Activated CD8-positive, alpha-beta memory T cell treated with anti-CD3 and anti-CD28 coated beads, Interleukin-2, amount 50 U/mL, for 24 hours (primary cell): ENCODE measurements around the gene QSOX2.
A peak's percentile ranks its signal among the peaks of the same experiment; 100 is the strongest.

Source experiments
- DNase-seq: peaks from one replicate; pipeline ENCODE4 v3.0.0-alpha.2; 2020; ENCODE audit errors: extremely low read depth

Gene QSOX2

GRCh38 chr9:136245219-136246150, at the start of gene QSOX2:
Gene QSOX2 (minus strand): TSS chr9:136245812. CDS start chr9:136245803, 9 bp downstream.
- peak; percentile 49 for DNase-seq

GRCh38 chr9:136295055-136295454, 49.4 kb upstream of the QSOX2 start:
- DNase-seq: no peak

DNA sequence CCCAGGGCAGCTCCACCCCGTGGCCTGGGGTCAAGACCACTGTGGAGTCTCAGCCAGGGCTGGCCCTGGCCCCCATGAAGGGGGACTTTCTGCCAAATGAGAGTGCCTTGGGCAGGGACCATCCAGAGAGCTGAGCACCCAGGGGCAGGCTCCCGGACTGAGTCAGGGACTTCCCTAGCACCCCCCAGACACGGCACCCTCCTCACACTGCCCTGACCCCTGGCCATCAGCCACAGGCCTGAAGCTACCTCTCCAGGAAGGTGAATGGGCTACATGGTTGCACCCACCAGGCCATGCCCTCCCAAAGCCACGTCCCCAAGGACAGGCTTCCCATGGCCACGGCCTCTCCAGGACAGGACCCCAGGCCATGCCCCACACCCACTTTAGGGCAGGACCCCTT, 48.8 kb upstream of the QSOX2 start:
- no peak for DNase-seq

GRCh38 chr9:136293476-136294077, 48.0 kb upstream of the QSOX2 start:
- DNase-seq: no peak

GRCh38 chr9:136292591-136293448, 47.2 kb upstream of the QSOX2 start:
- no peak for DNase-seq

DNA sequence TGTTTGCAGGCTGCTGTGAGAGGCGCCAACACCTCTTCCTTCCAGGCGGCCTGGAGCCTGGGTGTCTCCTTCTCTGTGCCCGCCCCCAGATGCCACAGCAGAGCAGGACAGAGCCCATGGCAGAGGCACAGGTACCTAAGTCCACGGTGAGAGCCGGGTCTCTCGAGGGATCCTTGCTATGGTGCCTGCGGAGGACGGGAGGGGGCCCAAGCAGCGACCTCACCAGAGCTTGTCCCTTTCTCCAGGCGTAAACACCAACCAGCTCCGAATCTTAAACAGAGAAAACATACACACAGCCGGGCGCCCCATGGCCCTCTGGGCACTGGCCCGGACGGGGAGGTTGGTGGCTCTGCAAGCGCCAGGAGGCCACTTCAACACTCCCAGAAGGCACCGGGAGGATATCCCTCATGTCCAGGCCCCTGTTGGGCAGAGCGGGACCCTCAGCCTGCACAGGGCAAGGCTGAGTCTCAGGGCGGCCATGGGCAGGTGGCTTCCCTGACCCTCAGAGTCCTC, 46.5 kb upstream of the QSOX2 start:
- DNase-seq: no peak

- DNase-seq: no peak
Measured at GRCh38 chr9:136291306-136292025, 45.9 kb upstream of the QSOX2 start.

- DNase-seq: no peak
Measured at GRCh38 chr9:136290508-136291000, 44.9 kb upstream of the QSOX2 start.

DNA sequence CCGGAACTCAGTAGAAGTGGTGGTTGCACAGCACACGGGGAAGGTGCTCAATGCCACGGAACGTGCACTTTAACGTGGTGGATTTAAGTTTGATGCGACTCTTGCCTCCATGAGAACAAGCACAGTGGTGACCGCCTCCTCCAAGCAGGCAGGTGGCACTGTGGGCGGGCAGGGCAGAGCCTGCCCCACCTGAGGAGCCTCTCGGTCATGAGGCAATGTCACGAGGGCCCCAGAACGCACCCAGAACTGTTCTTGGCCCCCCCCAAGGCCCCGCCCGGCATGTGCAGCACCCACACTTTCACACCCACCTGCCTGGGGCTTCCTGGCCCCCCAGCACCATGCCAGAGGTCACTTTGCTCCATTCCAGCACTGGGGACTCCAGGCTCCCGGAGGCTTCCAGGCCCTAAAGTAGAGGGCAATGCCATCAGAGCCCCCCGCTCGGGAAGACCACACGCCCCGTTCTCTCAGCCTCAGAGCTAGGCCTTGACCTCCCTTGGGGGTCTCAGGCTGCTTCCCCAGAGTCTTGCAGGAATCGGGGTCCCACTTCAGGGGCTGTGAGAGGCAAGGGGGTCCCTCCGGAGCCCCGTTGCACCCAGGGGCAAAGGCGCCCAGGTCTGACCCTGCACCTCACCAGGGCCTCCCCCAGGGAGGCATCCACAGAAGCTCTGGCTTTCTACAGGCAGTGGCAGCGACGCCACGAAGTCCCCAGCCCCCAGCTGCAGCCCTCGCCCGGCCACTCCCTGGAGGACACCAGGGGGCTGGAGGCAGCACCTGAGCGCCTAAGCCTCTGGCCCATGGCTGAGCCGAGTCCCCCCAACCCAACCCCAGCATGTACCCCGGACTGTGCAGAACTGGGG, 44.3 kb upstream of the QSOX2 start:
- no peak for DNase-seq

- no peak for DNase-seq
Measured at GRCh38 chr9:136287960-136288753, 42.5 kb upstream of the QSOX2 start.

- no peak for DNase-seq
Measured at GRCh38 chr9:136286987-136287379, 41.4 kb upstream of the QSOX2 start.

DNA sequence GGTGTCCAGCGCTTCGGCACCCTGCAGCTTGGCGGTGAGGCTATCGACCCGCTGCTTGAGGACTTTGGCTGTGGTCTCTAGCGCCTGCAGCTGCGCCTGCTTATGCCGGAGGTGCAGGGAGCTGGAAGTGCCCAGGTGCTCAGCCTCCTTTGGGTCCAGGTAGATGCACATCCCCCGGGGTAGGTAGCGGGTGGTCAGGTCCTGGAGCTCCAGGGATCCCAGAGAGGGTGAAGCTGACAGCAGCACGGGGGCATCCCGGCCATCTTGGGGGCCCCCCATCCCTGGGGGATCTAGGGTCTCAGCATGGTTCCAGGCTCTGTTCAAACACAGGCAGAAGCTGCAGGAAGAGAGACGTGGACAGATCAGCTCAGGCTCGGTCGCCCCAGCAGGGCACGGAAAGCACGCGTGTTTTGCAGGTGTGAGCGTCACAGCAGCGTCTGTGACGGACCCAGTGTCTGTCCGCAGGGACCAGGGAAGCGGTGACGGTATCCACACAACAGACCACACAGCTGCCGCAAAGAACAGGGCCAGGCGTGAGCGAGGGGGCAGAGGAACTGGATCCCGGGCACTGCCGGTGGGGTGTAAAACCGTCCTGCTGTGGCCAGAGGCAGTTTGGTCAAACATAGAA, 40.9 kb upstream of the QSOX2 start:
- no peak for DNase-seq

- no peak for DNase-seq
Measured at GRCh38 chr9:136285501-136286358, 40.1 kb upstream of the QSOX2 start.

- DNase-seq: no peak
Measured at GRCh38 chr9:136284951-136285350, 39.3 kb upstream of the QSOX2 start.

DNA sequence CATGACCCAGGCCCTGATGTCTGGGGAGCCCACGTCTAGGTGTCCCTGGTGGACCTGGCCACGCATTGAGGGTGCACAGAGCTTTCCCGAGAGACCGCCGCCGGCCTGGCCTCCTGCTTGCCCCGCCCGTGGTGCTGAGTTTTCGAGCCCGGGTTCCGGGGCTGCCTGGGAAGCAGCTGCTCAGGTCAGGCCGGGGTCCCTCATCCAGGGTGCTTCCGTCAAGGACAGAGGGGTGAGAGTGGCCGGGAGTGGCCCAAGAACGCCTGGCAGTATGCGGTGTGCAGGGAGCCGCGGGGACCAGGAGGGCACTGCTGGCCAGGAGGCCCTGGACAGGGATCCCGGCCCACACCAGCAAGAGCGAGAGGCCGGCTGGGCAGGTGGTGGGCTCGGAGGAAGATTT, 38.7 kb upstream of the QSOX2 start:
- no peak for DNase-seq

- DNase-seq: peak; percentile 35
Measured at GRCh38 chr9:136283291-136284235, 38.0 kb upstream of the QSOX2 start.
